OCI-LY7 (cell line): Measurements from ENCODE around the gene TRIM29. TPM values are rescaled to one million over a fixed set of nuclear protein-coding genes. Genes with fewer than 3 reads are reported as not detected.

Source experiments
- BruUV-seq: library from RNA; stranded (reverse); fragments of 400-500 nt; replicated peaks from 2 replicates; lab custom pipeline; 2021; lab: Mats Ljungman, UMichigan
- CTCF ChIA-PET: fragments of 300-600 bp; sonication (Branson Sonifier 250); formaldehyde crosslinking; loops from one replicate; lab custom pipeline; 2022; ENCODE audit warnings: antibody characterized with exemption; ENCODE audit not compliant: unreplicated experiment; lab: Charles Lee
- POLR2A ChIA-PET: fragments of 300-600 bp; sonication (Branson Sonifier 250); formaldehyde crosslinking; loops from one replicate; lab custom pipeline; 2022; ENCODE audit warnings: antibody characterized with exemption; lab: Charles Lee
- DNase-seq: peaks from one replicate; pipeline ENCODE4 v3.0.0-alpha.2; 2015; ENCODE audit warnings: low spot score
- H2AFZ ChIP-seq: fragments of 200-600 bp; sonication (generic), shearing (Covaris generic); 2 replicates; pipeline ENCODE4 v1.6.1; 2014; ENCODE audit warnings: mild to moderate bottlenecking, antibody characterized with exemption, low read length, moderate library complexity
- H3K27ac ChIP-seq: fragments of 200-600 bp; sonication (generic); 2 replicates; pipeline ENCODE4 v1.5.1; 2014; ENCODE audit warnings: mixed run types, low read depth, mild to moderate bottlenecking, moderate library complexity, low read length, inconsistent platforms; ENCODE audit not compliant: poor library complexity, severe bottlenecking
- H3K36me3 ChIP-seq: fragments of 200-600 bp; sonication (generic); 2 replicates; pipeline ENCODE4 v1.6.1; 2014; ENCODE audit warnings: mild to moderate bottlenecking, antibody characterized with exemption, low read length, moderate library complexity, mixed read lengths; ENCODE audit not compliant: insufficient read depth
- H3K4me1 ChIP-seq: fragments of 200-600 bp; sonication (generic); 2 replicates; pipeline ENCODE4 v1.5.1; 2014; ENCODE audit warnings: mild to moderate bottlenecking, low read length; ENCODE audit not compliant: insufficient read depth, poor library complexity, severe bottlenecking
- H3K4me2 ChIP-seq: fragments of 200-600 bp; sonication (generic); 2 replicates; pipeline ENCODE4 v1.6.1; 2014; ENCODE audit warnings: mild to moderate bottlenecking, low read length
- H3K4me3 ChIP-seq: fragments of 200-600 bp; sonication (generic); 2 replicates; pipeline ENCODE4 v1.5.1; 2014; ENCODE audit warnings: mild to moderate bottlenecking, low read depth, low read length; ENCODE audit not compliant: poor library complexity, severe bottlenecking
- H3K79me2 ChIP-seq: fragments of 200-600 bp; sonication (generic); 2 replicates; pipeline ENCODE4 v1.6.1; 2016; ENCODE audit warnings: low read depth, mild to moderate bottlenecking, low read length, moderate library complexity, mixed read lengths; ENCODE audit not compliant: insufficient read depth
- H3K9me2 ChIP-seq: fragments of 200-600 bp; sonication (generic); 2 replicates; pipeline ENCODE4 v1.6.1; 2016; ENCODE audit warnings: mild to moderate bottlenecking, low read length, mixed read lengths; ENCODE audit not compliant: insufficient read depth
- H3K9me3 ChIP-seq: fragments of 200-600 bp; sonication (generic); 2 replicates; pipeline ENCODE4 v1.6.1; 2014; ENCODE audit warnings: mild to moderate bottlenecking, mixed run types, low read length, mixed read lengths
- H4K20me1 ChIP-seq: fragments of 200-600 bp; sonication (generic); 2 replicates; pipeline ENCODE4 v1.6.1; 2014; ENCODE audit warnings: mild to moderate bottlenecking, antibody characterized with exemption, low read length, moderate library complexity, mixed read lengths; ENCODE audit not compliant: insufficient read depth
- EZH2phosphoT487 ChIP-seq: fragments of 200-600 bp; sonication (generic); IDR thresholded peaks from 2 replicates; pipeline ENCODE4 v1.6.1; 2018; ENCODE audit warnings: low read depth, borderline replicate concordance, mild to moderate bottlenecking, mixed run types, antibody characterized with exemption, low read length, moderate library complexity, mixed read lengths
- intact Hi-C: fragments of 100-400 bp; cut with micrococcal nuclease; formaldehyde crosslinking; loops from one replicate; pipeline ENCODE4 v1.10.0; 2022; ENCODE audit not compliant: unreplicated experiment
- total RNA-seq, 2 experiments: library from RNA; depleted of rRNA in 1 of 2; stranded (reverse); fragments of >200 nt in 1 of 2; shearing (Covaris generic) in 1 of 2; gene quantifications; 2 replicates each; pipeline ENCODE4 v1.2.3, GENCODE V29; 2014 to 2022
- TF ChIP-seq, protein P1 (sequence below): fragments of 200-600 bp; sonication (generic); conservative IDR thresholded peaks from 2 replicates; pipeline ENCODE4 v1.5.1; 2014; ENCODE audit warnings: mild to moderate bottlenecking, antibody characterized with exemption, low read length, moderate library complexity, mixed read lengths

The TRIM29 gene
- total RNA-seq, 2 experiments from 2014 or later = not detected

- Histone ChIP-seq H3K9me2 (no peaks in the 10 kb centered on the region), H3K27ac (no peak overlapping the region), H2AFZ (no peak overlapping the region), H3K36me3 (no peaks in the 10 kb centered on the region), H3K4me3 (no peak overlapping the region), H3K4me1 (no peaks in the 10 kb centered on the region), H4K20me1 (no peaks in the 10 kb centered on the region), H3K79me2 (no peaks in the 10 kb centered on the region), H3K4me2 (no peak overlapping the region), H3K9me3 (no peaks in the 10 kb centered on the region)
- ChIA-PET CTCF (no interaction called here), POLR2A (no interaction called here)
- TF ChIP-seq, protein P1, sequence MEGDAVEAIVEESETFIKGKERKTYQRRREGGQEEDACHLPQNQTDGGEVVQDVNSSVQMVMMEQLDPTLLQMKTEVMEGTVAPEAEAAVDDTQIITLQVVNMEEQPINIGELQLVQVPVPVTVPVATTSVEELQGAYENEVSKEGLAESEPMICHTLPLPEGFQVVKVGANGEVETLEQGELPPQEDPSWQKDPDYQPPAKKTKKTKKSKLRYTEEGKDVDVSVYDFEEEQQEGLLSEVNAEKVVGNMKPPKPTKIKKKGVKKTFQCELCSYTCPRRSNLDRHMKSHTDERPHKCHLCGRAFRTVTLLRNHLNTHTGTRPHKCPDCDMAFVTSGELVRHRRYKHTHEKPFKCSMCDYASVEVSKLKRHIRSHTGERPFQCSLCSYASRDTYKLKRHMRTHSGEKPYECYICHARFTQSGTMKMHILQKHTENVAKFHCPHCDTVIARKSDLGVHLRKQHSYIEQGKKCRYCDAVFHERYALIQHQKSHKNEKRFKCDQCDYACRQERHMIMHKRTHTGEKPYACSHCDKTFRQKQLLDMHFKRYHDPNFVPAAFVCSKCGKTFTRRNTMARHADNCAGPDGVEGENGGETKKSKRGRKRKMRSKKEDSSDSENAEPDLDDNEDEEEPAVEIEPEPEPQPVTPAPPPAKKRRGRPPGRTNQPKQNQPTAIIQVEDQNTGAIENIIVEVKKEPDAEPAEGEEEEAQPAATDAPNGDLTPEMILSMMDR = no peak
- TF ChIP-seq EZH2phosphoT487 = no peak
- BruUV-seq = no TSS peak
- intact Hi-C loops = no loop called here
- no peak for DNase-seq
Measured at GRCh38 chr11:120178561-120179056, 40.7 kb upstream of the TRIM29 start.

DNA sequence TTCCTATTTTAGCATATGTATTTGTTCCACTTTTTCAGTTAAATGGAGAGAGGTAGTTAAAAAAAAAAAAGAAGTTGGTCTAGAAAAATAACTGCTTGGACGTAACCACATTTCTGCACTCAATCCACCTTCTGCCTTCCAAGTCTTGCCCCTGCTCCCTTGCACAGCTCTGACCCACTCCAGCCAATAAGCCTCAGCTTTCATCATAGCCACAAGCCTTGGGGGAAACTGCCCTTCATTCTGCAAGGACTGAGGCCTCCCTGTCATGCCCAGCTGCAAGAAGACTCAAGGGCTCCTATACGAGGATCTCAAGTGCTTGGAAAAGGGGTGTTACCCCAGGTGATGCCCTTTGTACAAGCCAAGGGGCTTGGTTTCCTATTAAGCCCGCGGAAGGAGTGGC lies 37.0 kb upstream of the TRIM29 start:
- no peak for DNase-seq
- no peaks in the 10 kb centered on the region for H3K4me1 ChIP-seq
- H3K79me2 ChIP-seq = no peaks in the 10 kb centered on the region
- no peak overlapping the region for H2AFZ ChIP-seq
- no peaks in the 10 kb centered on the region for H3K9me3 ChIP-seq
- intact Hi-C loops = no loop called here
- ChIA-PET CTCF (no interaction called here), POLR2A (no interaction called here)
- H3K27ac ChIP-seq = no peak overlapping the region
- no peaks in the 10 kb centered on the region for H3K9me2 ChIP-seq
- TF ChIP-seq EZH2phosphoT487 = no peak
- TF ChIP-seq, protein P1 = no peak
- BruUV-seq = no TSS peak
- no peak overlapping the region for H3K4me2 ChIP-seq
- no peak overlapping the region for H3K4me3 ChIP-seq
- no peaks in the 10 kb centered on the region for H3K36me3 ChIP-seq
- no peaks in the 10 kb centered on the region for H4K20me1 ChIP-seq

- no TSS peak for BruUV-seq
- Histone ChIP-seq H3K4me1 (no peaks in the 10 kb centered on the region), H3K79me2 (no peaks in the 10 kb centered on the region), H3K9me3 (no peaks in the 10 kb centered on the region), H4K20me1 (no peaks in the 10 kb centered on the region), H3K36me3 (no peaks in the 10 kb centered on the region), H2AFZ (no peak overlapping the region), H3K27ac (no peak overlapping the region), H3K9me2 (no peaks in the 10 kb centered on the region), H3K4me2 (no peak overlapping the region), H3K4me3 (no peak overlapping the region)
- ChIA-PET POLR2A (no interaction called here), CTCF (no interaction called here)
- TF ChIP-seq, protein P1 = no peak
- no peak for TF ChIP-seq EZH2phosphoT487
- intact Hi-C loops = no loop called here
- no peak for DNase-seq
Measured at GRCh38 chr11:120173807-120174206, 35.9 kb upstream of the TRIM29 start.
